ENCODE results near the gene CKS1B. TPM values are rescaled to one million over a fixed set of nuclear protein-coding genes. Genes with fewer than 3 reads are reported as not detected.

Gene CKS1B
- total RNA-seq, 6 experiments from 2014 or later, result 14.9 to 51.7 (median 23.1) TPM

DNA sequence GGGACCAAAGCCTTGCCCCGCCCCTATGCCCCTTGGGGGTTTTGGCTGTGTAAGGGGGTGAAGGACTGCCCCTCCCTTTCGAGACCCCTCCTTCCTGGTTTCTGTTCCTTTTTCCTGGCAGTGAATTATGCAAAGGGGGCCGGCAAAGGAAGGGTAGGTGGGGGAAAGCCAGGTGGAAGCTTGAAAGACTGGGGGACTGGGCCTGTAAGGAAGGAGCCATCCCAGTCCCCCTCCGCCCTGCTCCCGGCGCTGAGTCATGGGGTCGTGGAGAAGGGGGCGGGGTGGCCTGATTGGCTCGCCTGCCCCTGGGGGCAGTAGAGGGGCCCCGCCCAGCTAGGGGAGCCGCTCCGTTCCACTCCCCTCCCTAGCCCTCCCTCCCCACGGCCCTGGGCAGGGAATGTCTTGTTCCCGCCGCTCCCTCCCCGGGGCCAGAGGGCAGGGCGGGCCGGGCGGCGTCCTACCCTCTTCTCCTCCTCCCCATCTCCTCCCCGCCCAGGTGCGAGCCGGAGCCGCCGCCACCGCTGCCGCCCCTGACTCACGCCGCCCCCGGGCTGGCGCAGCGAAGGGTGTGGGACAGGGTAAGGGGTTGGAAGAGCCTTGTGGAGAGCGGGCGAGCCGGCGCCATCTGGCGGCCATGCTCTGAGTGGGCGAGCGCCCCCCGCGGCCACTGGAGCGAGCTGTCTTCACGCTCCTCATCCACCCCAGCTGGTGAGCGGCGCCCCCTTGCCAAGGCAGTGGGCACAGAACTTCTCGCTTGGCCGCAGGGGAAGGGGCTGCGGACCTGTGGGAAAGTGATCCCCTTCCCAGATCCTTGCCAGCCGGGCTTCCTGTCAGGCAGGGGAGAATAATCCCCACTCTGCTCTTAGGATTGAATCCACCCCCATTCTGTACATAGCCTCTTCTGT lies 42.8 kb downstream of the CKS1B start:
- H3K27ac ChIP-seq, result peak overlapping the region; percentile 16 to 76 (median 69)
- peaks cover 0 to 21% (median 11%) of the 10 kb centered on the region in 4 donors for H3K36me3 ChIP-seq
- WGBS (ENCODE audit: insufficient coverage, low coverage, low lambda C conversion rate, missing lambda C conversion rate), result 5% methylated on average over 19 of the region's 49 CpGs
- peaks cover 0 to 26% (median 10%) of the 10 kb centered on the region in 4 donors for H3K4me1 ChIP-seq
- H3K27me3 ChIP-seq, result no peaks in the 10 kb centered on the region
- DNase-seq (peak; percentile 85 to 89 (median 87)), ATAC-seq (peak; percentile 82 to 91 (median 90))
- TF ChIP-seq, protein P1, sequence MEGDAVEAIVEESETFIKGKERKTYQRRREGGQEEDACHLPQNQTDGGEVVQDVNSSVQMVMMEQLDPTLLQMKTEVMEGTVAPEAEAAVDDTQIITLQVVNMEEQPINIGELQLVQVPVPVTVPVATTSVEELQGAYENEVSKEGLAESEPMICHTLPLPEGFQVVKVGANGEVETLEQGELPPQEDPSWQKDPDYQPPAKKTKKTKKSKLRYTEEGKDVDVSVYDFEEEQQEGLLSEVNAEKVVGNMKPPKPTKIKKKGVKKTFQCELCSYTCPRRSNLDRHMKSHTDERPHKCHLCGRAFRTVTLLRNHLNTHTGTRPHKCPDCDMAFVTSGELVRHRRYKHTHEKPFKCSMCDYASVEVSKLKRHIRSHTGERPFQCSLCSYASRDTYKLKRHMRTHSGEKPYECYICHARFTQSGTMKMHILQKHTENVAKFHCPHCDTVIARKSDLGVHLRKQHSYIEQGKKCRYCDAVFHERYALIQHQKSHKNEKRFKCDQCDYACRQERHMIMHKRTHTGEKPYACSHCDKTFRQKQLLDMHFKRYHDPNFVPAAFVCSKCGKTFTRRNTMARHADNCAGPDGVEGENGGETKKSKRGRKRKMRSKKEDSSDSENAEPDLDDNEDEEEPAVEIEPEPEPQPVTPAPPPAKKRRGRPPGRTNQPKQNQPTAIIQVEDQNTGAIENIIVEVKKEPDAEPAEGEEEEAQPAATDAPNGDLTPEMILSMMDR (IDR thresholded peaks at IDR 0.05), result peak; percentile 97 to 99 (median 98)
- TF ChIP-seq POLR2A (IDR thresholded peaks at IDR 0.05), result peak; percentile 28
- intact Hi-C loops (cut with DNase I), result no loop called here
- H3K9me3 ChIP-seq, result no peaks in the 10 kb centered on the region
- H3K4me3 ChIP-seq, result peak overlapping the region; percentile 27 to 49 (median 27)

DNA sequence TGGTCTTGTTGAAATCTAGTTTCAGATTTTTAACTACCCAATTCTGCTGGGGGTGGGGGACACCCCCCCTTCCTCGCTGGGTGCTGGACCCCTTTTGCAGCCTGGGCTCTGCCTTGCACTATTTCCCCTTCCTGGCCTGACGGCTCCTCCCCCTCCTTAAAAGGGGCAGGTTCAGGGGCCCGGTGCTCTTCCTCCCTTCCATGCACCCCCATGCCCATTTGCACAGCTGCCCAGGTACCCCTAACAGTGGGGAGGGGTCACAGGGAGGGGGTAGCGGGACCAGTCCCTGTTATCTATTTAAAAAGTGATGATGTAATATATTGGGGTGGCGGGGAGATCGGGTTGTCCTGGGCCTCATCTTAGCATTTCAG lies 43.5 kb downstream of the CKS1B start:
- no peak for ATAC-seq
- TF ChIP-seq, protein P1 (IDR thresholded peaks at IDR 0.05), result no peak
- TF ChIP-seq POLR2A (IDR thresholded peaks at IDR 0.05), result no peak
- DNase-seq, result peak in 1 of 3 donors; percentile 18
- Histone ChIP-seq H3K36me3 (peaks cover 0 to 21% (median 11%) of the 10 kb centered on the region in 4 donors), H3K27me3 (no peaks in the 10 kb centered on the region), H3K9me3 (no peaks in the 10 kb centered on the region), H3K4me1 (peaks cover 0 to 20% (median 10%) of the 10 kb centered on the region in 4 donors), H3K4me3 (peak overlapping the region in 1 of 3 donors; percentile 49), H3K27ac (peak overlapping the region in 1 of 3 donors; percentile 69)
- intact Hi-C loops (cut with DNase I), result no loop called here
- 41% methylated on average over 6 of the region's 6 CpGs for WGBS (ENCODE audit: insufficient coverage, low coverage, low lambda C conversion rate, missing lambda C conversion rate)

DNA sequence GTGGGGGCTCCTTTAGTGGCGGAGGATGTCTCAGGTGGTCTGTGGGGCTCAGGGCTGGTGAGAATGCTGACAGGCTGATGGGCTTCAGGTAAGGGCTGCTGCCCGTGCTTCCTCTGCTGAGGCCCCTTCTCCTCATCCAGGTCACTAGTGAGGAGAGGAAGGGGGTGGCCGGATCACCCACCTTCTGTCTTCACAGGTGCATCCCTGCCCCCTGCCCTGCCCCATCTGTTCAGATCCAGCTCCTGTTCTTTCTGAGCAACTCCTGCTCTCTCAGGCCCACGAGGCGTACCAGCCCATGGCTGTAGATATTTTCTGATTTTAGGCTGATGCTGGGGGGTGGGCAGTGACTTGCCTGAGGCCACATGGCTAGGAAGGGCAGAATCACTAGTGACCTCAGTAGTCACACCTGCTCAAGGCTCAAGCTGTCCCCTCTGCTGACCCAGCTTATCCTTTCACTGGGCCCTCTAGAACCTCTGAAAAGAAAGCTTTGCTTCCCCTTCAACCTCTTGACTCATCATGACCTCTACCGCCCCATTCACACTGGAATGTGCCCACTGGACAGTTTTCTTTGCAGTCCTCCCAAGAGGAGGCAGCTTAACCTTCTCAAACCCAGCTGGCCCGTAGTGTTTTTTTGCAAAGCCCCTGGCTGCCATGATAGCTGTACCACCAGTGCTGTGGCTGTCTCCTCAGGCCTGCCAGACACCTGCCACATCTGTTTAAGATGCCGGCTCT lies 44.3 kb downstream of the CKS1B start:
- no peak for TF ChIP-seq POLR2A (IDR thresholded peaks at IDR 0.05)
- TF ChIP-seq, protein P1 (IDR thresholded peaks at IDR 0.05), result no peak
- Histone ChIP-seq H3K27me3 (no peaks in the 10 kb centered on the region), H3K27ac (no peak overlapping the region), H3K4me3 (no peak overlapping the region), H3K9me3 (no peaks in the 10 kb centered on the region), H3K4me1 (peaks cover 0 to 18% (median 8%) of the 10 kb centered on the region in 4 donors), H3K36me3 (peaks cover 0 to 21% (median 11%) of the 10 kb centered on the region in 4 donors)
- ATAC-seq (no peak), DNase-seq (peak in 1 of 3 donors; percentile 14)
- 69% methylated on average over 2 of the region's 8 CpGs for WGBS (ENCODE audit: insufficient coverage, low coverage, low lambda C conversion rate, missing lambda C conversion rate)
- intact Hi-C loops (cut with DNase I), result no loop called here

DNA sequence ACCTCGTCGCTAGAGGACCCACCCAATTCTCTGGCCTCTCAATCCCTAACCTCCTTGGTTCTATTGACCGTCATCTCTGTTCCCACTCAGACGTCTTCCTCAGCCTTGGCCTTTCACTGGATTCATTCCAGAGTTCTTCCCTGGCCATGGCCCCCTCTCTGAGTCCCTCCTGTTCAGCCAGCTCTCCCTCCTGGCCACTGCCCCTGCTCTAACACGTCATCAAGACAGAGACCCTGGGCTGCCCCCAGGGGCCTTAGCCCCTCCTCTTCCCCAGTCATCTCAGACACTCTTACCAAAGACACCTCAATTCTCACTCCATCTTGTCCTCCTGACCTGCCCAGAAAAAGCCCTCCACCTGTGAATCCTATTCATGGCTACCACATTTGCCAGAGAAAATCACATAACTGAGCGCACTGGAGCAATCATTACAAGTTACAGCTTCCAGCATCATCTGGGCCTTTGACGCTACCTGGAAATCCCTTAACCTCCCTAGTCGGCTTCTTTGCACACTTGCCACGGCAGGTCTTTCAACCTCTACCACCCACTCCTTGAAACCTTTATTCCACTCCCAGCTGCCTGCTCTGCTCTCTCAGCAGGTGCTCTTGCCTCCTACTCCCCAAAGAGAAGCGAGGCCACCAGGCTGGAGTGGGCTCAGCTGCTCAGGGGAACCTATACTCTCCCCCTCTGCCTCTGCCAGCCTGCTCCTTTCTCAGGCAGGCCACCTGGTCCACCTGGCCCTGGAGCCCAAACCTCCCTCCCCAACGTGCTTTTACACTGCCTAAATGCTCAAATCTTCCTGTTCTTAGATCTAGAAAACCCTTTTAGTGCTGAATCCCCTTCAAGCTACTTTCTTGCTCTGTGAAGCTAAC lies 45.1 kb downstream of the CKS1B start:
- Histone ChIP-seq H3K4me3 (no peak overlapping the region), H3K36me3 (peaks cover 0 to 14% (median 6%) of the 10 kb centered on the region in 4 donors), H3K4me1 (peaks cover 0 to 21% (median 8%) of the 10 kb centered on the region in 4 donors), H3K27me3 (no peaks in the 10 kb centered on the region), H3K9me3 (no peaks in the 10 kb centered on the region), H3K27ac (no peak overlapping the region)
- DNase-seq (peak in 1 of 3 donors; percentile 12), ATAC-seq (no peak)
- TF ChIP-seq, protein P1 (IDR thresholded peaks at IDR 0.05), result no peak
- no peak for TF ChIP-seq POLR2A (IDR thresholded peaks at IDR 0.05)
- intact Hi-C loops (cut with DNase I), result no loop called here
- WGBS (ENCODE audit: insufficient coverage, low coverage, low lambda C conversion rate, missing lambda C conversion rate), result 75% methylated on average over 8 of the region's 11 CpGs
